GM19193 (cell line): ENCODE results near the gene MAJIN.

Source experiments
- POLR2A ChIP-seq: IDR thresholded peaks from 4 replicates; pipeline ENCODE4 v1.6.1; 2011; ENCODE audit not compliant: insufficient read depth, insufficient read length; ENCODE audit errors: extremely low read depth

The MAJIN gene

DNA sequence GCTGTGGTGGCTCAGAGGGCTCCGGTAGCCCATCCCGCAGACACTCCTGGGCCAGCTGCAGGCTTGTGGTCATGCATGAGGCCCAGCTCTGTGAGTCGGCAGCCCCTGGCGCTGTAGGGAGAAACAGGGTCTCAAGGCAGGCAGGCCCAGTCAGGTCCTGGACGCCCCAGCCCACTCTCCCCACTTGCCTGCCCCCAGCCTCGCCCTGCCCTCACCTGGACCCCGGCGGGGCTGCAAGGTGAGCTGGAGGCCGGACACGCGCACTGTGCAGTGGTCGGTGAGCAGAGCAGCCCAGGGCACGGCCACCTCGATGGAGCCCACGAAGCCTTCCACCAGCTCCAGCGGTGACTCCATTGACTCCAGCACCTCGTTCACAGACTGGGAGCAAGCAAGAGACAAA lies 57.8 kb downstream of the MAJIN start:
- TF ChIP-seq POLR2A: no peak

DNA sequence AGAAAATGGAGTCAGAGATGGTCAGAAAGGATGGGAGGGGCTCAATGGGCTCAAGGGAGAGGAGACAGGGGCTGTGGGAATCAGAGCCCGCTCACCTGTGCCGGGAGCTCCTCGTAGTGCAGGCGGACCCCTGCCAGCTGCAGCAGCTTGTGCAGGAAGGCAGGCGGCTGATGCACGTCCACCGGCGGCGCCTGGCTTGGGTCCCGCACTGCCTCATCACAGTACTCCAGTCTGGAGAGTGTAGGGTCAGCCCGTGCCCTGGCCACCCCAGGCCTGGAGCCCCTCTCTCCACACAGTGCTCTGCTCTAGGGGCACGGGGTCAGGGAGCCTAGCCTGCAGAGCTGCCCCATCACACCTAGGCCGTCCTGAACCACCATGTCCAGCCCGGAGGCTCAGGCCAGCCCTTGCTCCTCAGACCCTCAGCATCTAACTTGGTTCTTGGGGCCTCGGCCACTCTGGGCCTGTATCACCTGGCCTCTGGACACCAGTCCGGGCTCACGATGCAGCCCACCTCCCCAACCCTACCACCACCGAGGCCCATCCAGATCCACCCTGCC lies 58.7 kb downstream of the MAJIN start:
- no peak for TF ChIP-seq POLR2A

DNA sequence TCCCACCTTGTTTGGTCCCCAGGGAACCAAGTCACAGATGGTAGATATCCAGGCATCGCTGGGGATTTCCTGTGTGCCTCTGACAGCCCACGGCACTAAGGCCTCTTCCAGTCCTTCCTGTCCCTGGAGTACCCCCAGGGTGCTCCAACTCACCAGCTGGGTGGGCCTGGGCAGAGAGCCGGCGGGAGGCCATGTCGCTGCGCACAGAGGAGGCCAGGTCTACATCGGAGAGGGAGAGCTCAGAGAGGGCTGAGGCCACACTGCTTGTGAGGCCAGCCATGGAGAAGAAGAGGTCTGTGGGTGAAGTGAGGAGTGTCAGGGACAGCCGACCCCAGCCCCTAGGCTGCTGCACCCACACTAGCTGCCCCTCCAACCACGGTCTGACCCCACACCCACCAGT lies 60.2 kb downstream of the MAJIN start:
- no peak for TF ChIP-seq POLR2A

DNA sequence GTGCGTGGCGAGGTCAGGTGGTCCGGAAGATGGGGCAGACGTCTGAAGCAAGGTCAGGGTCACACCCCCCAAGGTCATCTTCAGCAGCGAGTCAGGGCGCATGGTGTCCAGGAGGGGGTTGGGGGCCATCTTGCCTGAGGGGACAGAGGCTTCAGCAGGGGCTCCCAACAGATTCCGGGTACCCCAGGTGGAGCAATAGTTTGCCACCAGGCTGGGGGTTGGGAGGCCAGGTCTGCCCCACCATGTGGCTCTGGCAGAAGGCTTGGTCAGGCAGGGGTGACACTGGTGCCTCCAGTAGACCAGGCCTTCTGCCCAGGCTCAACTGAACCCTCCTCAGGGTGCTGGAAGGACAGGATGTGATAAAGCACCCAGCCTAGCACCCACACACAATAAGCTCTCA lies 60.8 kb downstream of the MAJIN start:
- TF ChIP-seq POLR2A: no peak

DNA sequence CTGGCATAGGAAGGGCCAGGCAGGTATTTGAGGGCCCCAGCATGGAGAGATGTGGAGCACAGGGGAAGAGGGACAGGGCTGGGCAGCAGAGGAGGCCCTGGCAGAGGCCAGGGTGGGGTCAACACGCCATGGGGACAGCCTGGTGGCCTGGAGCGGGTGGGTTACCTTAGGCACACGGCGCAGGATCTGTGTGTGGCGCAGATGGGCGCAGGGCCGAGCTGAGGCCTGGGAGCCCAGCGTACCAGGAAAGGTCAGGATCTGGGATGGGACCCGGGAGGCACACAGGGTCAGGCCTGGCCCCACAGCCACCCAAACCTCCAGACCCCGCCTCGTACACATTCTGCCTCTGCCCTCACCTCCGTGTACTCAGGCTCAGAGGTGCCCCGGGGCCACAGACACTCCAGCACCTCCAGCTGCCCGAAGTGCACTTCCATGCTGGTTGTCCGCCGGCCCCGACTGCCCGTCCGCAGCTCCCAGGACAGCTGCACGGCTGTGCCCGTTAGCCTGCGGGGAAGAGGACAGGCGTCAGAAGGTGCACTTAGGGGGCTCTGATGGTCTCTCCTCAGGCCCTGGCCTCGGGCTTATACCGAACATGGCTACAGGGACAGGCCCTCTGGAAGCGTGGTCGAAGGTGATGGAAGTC lies 61.3 kb downstream of the MAJIN start:
- TF ChIP-seq POLR2A: no peak

DNA sequence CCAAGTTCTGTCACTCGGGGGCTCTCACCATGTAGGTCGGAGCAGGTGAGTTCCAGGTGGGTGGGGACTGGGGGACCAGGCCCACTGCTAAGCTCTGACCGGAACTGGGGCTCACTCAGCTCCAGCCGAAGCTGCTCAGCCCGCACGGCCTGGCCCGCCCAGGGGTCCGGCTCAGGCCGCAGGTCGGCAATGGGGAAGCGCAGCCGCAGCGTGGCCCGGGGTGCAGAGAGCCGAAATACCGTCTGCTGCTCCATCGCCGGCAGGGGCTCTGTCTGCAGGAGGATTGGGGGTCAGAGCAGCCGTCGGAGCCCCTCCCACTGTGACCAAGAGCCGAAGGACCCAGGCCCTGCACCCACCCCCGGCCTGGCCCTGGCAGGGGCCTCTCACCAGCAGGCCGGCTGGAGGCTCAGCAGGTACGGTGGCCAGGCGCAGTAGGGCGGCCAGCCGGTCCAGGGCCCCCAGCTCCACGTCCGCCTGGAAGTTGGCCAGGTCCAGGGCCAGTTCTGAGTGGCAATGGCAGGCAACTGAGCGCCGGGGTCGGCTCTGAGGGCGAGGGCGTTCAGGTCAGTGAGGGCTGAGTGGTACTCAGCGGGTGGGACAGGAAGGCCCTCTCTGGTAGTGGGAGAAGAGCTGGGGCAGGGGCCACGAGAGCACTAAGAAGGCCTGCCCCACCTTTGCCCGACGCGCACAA lies 62.1 kb downstream of the MAJIN start:
- no peak for TF ChIP-seq POLR2A

DNA sequence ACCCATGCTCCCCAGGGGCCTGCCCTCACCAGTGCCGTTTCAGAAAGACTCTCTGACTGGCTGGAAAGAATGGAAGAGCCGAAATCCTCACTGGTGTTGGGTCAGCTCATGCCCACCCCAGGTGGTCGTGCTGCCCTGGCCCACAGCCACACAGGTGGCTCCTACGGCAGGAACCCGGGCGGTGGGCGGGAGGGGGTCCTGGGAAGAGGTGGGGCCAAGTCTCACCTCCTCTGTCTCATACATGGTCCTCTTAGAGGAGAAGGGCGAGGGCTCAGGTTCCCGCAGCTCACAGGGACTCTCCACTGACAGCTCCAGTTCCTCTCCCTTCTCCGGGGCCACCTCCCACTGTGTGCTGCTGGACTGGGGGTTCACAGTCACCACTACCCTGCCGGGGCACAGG lies 63.1 kb downstream of the MAJIN start:
- no peak for TF ChIP-seq POLR2A

DNA sequence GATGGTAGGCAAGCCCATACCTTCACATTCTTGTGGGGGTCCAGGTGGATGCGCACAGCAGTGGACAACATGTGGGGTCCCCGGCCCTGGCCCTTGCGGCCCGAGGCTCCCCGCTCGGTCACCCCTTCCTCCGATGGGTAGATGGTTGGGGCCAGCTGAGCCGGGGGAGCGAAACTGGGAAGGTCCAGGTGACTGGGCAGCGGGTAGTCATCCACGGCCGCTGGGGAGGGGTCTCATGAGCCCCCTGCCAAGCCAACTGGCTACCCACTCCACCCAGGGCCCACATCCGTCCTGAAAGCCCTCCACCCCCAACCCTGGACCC lies 65.6 kb downstream of the MAJIN start:
- no peak for TF ChIP-seq POLR2A

DNA sequence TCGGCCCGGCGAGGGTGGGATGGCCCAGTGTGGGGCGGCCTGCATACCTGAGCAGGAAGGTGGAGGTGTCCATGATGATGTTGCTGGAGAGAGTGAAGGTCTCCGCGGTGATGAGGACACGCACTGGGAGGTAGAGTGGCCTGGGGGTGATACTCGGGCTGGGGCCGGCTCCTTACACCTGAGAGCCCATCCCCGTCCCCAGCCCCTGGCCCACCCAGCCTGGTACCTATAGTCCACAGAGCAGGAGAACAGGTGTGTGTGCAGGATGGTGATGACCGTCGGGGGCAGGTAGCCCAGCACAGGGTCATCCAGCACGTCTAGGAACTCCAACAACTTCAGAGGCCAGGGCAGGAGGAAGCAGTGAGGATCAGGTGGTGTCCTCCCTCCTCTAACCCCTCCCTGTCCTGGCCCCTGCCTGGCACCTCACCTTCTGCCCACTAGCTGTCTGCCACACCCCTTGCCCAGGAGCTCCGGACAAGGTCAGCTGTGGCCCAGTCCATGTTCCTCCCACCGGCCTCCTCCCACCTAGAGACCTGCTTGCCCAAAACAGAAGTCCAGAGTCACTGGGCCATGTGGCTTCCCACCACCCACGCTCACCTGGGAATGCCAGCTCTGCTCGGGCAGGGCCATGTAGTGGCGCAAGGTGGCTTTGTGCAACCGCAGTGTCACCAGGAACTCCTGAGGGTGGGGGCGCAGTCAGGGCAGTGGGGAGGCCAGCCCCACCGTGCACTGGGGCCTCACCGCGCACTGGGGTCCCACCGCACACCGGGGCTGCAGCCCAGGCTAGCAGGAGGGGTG lies 66.2 kb downstream of the MAJIN start:
- TF ChIP-seq POLR2A: no peak

DNA sequence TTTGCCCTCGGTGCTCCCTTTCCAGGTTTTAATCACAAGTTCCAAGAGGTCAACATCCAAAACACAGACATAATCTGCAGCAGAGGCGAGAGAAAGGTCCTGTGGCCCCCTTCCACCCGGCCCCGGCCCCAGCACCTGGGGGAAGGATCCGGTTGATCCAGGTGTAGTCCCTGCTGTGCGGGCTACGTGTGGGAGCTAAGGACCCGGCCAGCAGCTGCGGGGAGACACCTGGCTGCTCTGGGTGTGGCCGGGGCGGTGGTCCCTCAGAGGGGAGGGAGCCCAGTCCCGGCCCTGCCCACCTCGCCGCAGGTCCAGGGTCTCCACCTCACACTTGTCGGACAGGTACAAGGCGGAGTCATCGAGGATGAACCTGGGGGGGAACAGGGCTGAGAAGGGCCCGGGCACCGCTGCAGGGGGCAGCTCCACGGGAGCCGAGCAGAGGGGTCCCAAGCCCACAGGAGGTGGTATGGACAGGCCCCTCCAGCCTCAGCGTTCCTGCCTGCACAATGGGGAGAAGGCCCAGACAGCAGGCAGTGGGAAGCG lies 68.5 kb downstream of the MAJIN start:
- no peak for TF ChIP-seq POLR2A

DNA sequence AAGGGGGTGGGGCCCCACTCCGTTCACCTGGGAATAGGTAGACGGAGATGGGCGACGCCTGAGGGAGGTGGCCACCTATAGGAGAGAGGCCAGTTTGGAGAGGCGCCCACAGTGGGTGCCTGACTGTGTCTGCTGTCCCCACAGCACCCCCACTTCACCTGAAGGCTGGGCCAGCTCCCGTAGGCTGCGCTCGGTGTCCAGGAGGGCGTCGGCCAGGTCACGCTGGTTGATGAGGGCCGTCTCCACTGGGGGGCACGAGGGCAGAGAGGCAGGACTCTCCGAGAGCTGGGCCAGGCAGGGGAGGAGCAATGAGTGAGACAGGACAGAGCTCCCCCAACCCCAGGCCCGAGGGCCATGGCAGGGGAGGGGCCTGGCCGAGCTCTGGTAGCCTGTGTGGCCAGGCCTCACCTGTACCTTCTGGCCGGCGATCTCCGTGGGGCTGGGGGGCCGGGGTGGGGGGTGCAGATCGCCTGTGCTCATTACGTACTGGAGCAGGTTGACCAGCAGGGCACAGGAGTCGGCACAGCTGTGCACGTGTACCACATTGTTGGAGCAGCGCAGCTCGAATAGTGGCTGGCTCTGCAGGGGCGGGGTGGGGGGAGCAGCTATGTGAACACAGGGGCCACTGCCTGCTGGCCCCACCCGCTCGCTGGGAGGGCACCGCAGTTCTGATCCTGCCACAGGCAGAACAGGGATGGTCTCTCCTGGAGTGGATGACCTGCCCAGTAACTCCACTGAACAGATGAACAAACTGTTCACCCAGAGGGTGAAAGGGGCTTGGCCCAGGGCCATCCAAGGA lies 69.6 kb downstream of the MAJIN start:
- TF ChIP-seq POLR2A: no peak

DNA sequence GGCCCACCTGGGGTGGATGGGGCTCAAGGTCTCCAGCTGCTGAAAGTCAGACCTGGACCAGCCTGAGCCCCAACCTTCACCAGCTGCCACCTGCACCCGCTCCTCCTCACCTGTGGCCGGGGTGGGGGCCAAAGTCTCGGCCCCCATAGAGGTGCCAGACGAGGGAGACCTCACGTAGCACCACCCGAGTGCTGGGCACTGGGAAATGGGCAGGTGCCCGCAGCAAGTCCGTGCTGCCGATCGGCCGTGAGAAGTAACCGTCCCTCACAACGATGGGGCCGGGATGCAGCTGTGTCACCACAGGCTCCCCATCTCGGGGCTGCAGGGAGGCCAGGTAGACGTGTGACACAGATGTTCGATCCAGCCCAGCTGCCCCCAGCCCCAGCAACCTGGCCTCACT lies 71.1 kb downstream of the MAJIN start:
- no peak for TF ChIP-seq POLR2A

DNA sequence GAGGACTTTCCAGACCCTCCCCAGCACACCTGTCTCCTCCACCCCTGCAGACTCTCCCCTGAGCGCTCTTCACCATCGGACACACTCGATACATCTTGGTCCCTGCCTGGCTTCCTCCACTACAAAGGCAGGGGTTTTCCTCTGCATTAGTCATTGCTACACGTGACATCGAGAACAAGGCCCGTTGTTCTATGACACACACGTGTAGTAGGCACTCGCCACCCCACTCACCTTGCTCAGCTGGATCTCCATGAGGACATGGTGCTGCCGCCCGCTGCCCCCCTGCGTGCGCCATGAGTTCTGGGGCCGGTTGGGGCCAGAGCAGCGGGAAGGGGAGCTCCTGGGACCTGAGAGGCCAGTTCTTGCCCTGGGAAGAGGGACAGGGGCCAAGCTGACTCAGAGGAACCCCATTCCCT lies 71.6 kb downstream of the MAJIN start:
- no peak for TF ChIP-seq POLR2A

DNA sequence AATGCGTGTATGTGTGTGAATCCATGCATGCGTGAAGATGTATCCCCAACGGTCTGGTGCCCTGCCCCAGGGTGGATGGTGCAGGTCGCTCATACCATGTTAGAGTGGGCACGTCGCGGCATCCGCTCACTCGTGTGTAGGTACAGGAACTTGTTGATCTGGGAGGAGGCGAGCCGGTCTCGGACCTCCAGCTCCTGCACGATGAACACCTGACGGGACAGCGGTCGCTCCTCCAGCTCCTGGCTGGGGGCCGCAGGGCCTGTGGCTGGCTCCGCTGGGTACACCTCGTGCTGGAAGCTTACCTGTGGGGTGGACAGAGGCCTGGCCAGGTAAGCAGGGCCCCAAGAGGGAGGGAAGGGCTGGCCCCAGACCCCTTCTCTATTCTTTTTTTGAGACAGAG lies 73.4 kb downstream of the MAJIN start:
- TF ChIP-seq POLR2A: no peak

DNA sequence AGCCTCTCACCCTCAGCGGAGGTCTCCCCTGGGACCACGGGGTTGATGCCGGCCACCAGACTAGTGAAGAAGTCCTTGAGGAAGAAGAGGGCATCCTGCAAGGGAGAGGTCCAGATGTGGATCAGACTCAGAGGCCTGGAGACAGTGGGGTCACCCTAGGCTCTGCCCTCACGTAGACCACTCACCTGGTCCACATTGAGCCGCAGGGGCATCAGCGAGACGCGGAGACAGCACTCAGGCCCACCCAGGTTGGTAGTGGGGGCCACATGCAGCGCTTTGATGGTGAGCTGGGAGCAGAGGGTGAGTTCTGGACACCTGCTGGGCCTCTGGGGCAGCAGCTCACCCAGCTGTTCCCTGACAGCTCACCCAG lies 73.8 kb downstream of the MAJIN start:
- no peak for TF ChIP-seq POLR2A
